Right renal pelvis (tissue), 4 donors: ENCODE data around the gene RPS2. TPM values are rescaled to one million over a fixed set of nuclear protein-coding genes. Genes with fewer than 3 reads are reported as not detected.
"Not testable (repeated sequence)": the region's sequence is repeated elsewhere in the genome, so short reads cannot be mapped to it uniquely, and the experiment has no call there.

Experiments used
- DNase-seq, 4 donors: peaks; one replicate each; pipeline ENCODE4 v3.0.0-alpha.2; 2013; ENCODE audit warnings: low read depth in 4 of 4, low spot score in 3 of 4, missing footprints in 1 of 4
- polyA plus RNA-seq, 4 donors: library from polyadenylated mRNA; unstranded; fragments of 120-200 nt; gene quantifications; one replicate each; pipeline ENCODE4 v1.2.1, GENCODE V29; 2013; ENCODE audit not compliant: insufficient read length in 4 of 4

The RPS2 gene
- polyA plus RNA-seq, 4 donors = 1,839 to 2,451 (median 2,117) TPM

GRCh38 chr16:1924095-1924494, 40.5 kb downstream of the RPS2 start:
- no peak for DNase-seq

- DNase-seq = no peak
Observed at GRCh38 chr16:1923299-1924034, 41.2 kb downstream of the RPS2 start.

- DNase-seq = no peak
Observed at GRCh38 chr16:1922357-1922756, 42.3 kb downstream of the RPS2 start.

GRCh38 chr16:1920727-1921171, 43.9 kb downstream of the RPS2 start:
- no peak for DNase-seq

GRCh38 chr16:1920122-1920521, 44.5 kb downstream of the RPS2 start:
- DNase-seq = not testable (repeated sequence)

GRCh38 chr16:1919327-1919998, 45.2 kb downstream of the RPS2 start:
- DNase-seq = no peak

- DNase-seq = no peak
Observed at GRCh38 chr16:1918351-1919326, 46.0 kb downstream of the RPS2 start, which contains the start of gene HS3ST6. HS3ST6 (minus strand) TSS chr16:1918415; CDS start chr16:1918323, 92 bp downstream.

- DNase-seq = no peak
Observed at GRCh38 chr16:1917665-1918350, 46.8 kb downstream of the RPS2 start.

- no peak for DNase-seq
Observed at GRCh38 chr16:1917056-1917664, 47.5 kb downstream of the RPS2 start.

- no peak for DNase-seq
Observed at GRCh38 chr16:1916640-1916990, 48.0 kb downstream of the RPS2 start.

- DNase-seq = no peak
Observed at GRCh38 chr16:1915732-1916639, 48.6 kb downstream of the RPS2 start.

GRCh38 chr16:1914988-1915387, 49.6 kb downstream of the RPS2 start:
- no peak for DNase-seq

GRCh38 chr16:1914084-1914608, 50.5 kb downstream of the RPS2 start:
- DNase-seq = no peak

- DNase-seq = no peak
Observed at GRCh38 chr16:1913327-1914083, 51.1 kb downstream of the RPS2 start.

GRCh38 chr16:1912215-1912543, 52.4 kb downstream of the RPS2 start:
- DNase-seq = no peak
